Measurements from ENCODE around the gene FADS2. TPM values are rescaled to one million over a fixed set of nuclear protein-coding genes. Genes with fewer than 3 reads are reported as not detected.

FADS2 gene
- total and polyA plus RNA-seq, 2 of the 13 experiments (the other 11 are each of a cell fraction or from before 2014, with no cell fraction given) = 90.1 to 124 TPM

GRCh38 chr11:61899146-61899841 is 71.2 kb downstream of the FADS2 start (continued):
- TF ChIP-seq FOXK1 (CRISPR knock-in tag; IDR thresholded peaks at IDR 0.05; ENCODE audit: borderline replicate concordance, low read depth) = peak; percentile 52; the same call in 1 of the 2 replicates
- TF ChIP-seq ZNF337 (CRISPR knock-in tag; IDR thresholded peaks at IDR 0.05; ENCODE audit: borderline replicate concordance, low read depth) = 0 out of 2 replicates have a peak, but pooled peaks have one; percentile 51
- TF ChIP-seq ZHX1 (CRISPR knock-in tag; IDR thresholded peaks at IDR 0.05; ENCODE audit: low read depth) = no peak
- no peak for TF ChIP-seq DMTF1 (CRISPR knock-in tag; IDR thresholded peaks at IDR 0.05)
- TF ChIP-seq PATZ1 (CRISPR knock-in tag; IDR thresholded peaks at IDR 0.05) = peak; percentile 79
- TF ChIP-seq GABPB1 (CRISPR knock-in tag; IDR thresholded peaks at IDR 0.05) = peak; percentile 66
- TF ChIP-seq PAXIP1 (CRISPR knock-in tag; conservative IDR thresholded peaks at IDR 0.05) = 0 out of 2 replicates have a peak, but pooled peaks have one; percentile 21
- no peak for TF ChIP-seq ZNF775 (CRISPR knock-in tag; IDR thresholded peaks at IDR 0.05; ENCODE audit: borderline replicate concordance)
- no peak for TF ChIP-seq ZNF83 (CRISPR knock-in tag; IDR thresholded peaks at IDR 0.05; ENCODE audit: borderline replicate concordance)
- TF ChIP-seq ETS1 (CRISPR knock-in tag; IDR thresholded peaks at IDR 0.05) = no peak
- peak; percentile 50; the same call in 1 of the 2 replicates for TF ChIP-seq SPEN (CRISPR knock-in tag; IDR thresholded peaks at IDR 0.05; ENCODE audit: low read depth)
- 0 out of 2 replicates have a peak, but pooled peaks have one; percentile 40 for TF ChIP-seq KMT2B (CRISPR knock-in tag; IDR thresholded peaks at IDR 0.05)
- no peak for TF ChIP-seq ZNF20 (CRISPR knock-in tag; IDR thresholded peaks at IDR 0.05)

All from HepG2 (cell line).